ENCODE measurements around the gene ATF5. TPM values are rescaled to one million over a fixed set of nuclear protein-coding genes. Genes with fewer than 3 reads are reported as not detected.
"Not testable (repeated sequence)": the region's sequence is repeated elsewhere in the genome, so short reads cannot be mapped to it uniquely, and the experiment has no call there.

The ATF5 gene
- total RNA-seq, 2 donors from 2014 or later = 7.4 to 12.0 TPM

DNA sequence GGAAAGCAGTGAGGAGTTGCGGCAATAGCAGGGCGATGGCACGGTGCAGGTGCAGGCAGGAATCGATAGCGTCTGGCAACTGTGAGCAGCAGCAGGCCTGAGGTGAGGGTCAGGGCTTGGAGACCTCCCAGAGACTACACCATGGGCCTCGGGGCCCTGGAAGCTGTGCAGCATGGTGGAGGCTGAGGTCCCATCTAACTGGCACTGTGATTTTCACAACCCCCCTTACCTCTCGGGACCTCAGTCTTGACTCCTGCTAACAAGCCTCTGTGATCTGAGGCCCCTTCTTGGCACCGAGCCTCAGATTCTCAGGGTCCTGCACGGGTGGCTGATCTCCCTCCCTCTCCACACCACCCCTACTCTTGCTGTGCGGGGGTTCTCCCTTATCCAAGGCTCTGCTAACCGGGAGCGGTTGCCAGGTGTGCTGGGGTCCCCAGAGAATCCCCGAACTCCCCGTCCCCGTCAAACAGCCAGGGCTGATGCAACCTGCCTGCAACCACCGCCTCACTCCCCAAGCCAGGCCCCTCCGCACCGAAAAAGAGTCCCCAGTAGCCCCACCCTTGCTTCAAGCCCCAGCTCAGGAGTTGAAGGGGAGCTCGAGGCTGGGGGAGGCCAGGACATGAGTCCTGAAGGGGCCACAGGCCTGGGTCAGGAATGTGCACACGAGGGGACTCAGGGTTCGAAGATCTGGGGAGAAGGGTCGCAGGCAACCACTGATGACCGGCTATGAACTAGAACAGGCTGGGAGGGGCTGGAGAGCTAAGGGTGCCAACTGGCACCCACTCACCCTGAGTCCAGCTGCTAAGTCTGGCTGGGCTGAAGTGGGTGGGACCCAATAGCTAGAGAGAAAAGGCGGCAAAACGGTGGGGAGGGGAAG lies 4.8 kb upstream of the ATF5 start:
- Mint-ChIP-seq H3K27me3 (ENCODE audit: insufficient read depth) (no peaks in the 10 kb centered on the region), H3K4me3 (no peak overlapping the region), H3K4me1 (peaks cover 22% of the 10 kb centered on the region), H3K36me3 (ENCODE audit: low read depth) (peaks cover 66% of the 10 kb centered on the region), H3K27ac (no peak overlapping the region), H3K9me3 (no peaks in the 10 kb centered on the region)
- Histone ChIP-seq H3K27ac (ENCODE audit: low read depth, low read length) (no peak overlapping the region), H3K36me3 (ENCODE audit: control insufficient read depth, insufficient read depth, low read length) (peaks cover 67% of the 10 kb centered on the region), H3K4me1 (ENCODE audit: control insufficient read depth, insufficient read depth, low read length) (peaks cover 7% of the 10 kb centered on the region), H3K9me3 (ENCODE audit: control insufficient read depth, low read length) (no peaks in the 10 kb centered on the region), H3K9ac (ENCODE audit: extremely low read depth, low read length, poor library complexity, severe bottlenecking) (no peak overlapping the region), H3K4me3 (ENCODE audit: low read length) (no peak overlapping the region), H3K27me3 (ENCODE audit: control insufficient read depth, insufficient read depth, low read length, poor library complexity, severe bottlenecking) (no peaks in the 10 kb centered on the region)
- DNase-seq = peak; percentile 43
- whole genome bisulfite sequencing, 2 experiments (ENCODE audit: insufficient coverage in 1 of 2, insufficient read length in 1 of 2) = 92 to 95% methylated on average over 19 to 25 of the region's 25 CpGs
- TF ChIP-seq, protein P1, sequence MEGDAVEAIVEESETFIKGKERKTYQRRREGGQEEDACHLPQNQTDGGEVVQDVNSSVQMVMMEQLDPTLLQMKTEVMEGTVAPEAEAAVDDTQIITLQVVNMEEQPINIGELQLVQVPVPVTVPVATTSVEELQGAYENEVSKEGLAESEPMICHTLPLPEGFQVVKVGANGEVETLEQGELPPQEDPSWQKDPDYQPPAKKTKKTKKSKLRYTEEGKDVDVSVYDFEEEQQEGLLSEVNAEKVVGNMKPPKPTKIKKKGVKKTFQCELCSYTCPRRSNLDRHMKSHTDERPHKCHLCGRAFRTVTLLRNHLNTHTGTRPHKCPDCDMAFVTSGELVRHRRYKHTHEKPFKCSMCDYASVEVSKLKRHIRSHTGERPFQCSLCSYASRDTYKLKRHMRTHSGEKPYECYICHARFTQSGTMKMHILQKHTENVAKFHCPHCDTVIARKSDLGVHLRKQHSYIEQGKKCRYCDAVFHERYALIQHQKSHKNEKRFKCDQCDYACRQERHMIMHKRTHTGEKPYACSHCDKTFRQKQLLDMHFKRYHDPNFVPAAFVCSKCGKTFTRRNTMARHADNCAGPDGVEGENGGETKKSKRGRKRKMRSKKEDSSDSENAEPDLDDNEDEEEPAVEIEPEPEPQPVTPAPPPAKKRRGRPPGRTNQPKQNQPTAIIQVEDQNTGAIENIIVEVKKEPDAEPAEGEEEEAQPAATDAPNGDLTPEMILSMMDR (conservative IDR thresholded peaks at IDR 0.05) = no peak

DNA sequence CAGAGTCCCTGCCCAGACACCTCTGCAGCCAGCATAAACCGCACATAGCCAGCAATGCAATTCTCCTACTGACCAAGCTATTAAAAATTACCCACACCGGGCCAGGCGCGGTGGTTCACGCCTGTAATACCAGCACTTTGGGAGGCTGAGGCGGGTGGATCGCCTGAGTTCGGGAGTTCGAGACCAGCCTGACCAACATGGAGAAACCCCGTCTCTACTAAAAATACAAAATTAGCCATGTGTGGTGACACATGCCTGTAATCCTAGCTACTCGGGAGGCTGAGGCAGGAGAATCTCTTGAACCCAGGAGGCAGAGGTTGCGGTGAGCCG lies 4.2 kb upstream of the ATF5 start:
- WGBS, 2 experiments (ENCODE audit: insufficient coverage in 1 of 2, insufficient read length in 1 of 2) = 93 to 97% methylated on average over 3 to 13 of the region's 13 CpGs
- H3K27me3 ChIP-seq (ENCODE audit: control insufficient read depth, insufficient read depth, low read length, poor library complexity, severe bottlenecking); H3K9ac ChIP-seq (ENCODE audit: extremely low read depth, low read length, poor library complexity, severe bottlenecking); H3K4me3 Mint-ChIP-seq; H3K27me3 Mint-ChIP-seq (ENCODE audit: insufficient read depth); H3K27ac ChIP-seq (ENCODE audit: low read depth, low read length); DNase-seq; H3K4me3 ChIP-seq (ENCODE audit: low read length); H3K4me1 ChIP-seq (ENCODE audit: control insufficient read depth, insufficient read depth, low read length); H3K9me3 ChIP-seq (ENCODE audit: control insufficient read depth, low read length); H3K9me3 Mint-ChIP-seq; H3K27ac Mint-ChIP-seq: not testable (repeated sequence)
- peaks cover 62% of the 10 kb centered on the region for H3K36me3 Mint-ChIP-seq (ENCODE audit: low read depth)
- peaks cover 63% of the 10 kb centered on the region for H3K36me3 ChIP-seq (ENCODE audit: control insufficient read depth, insufficient read depth, low read length)
- H3K4me1 Mint-ChIP-seq = peaks cover 20% of the 10 kb centered on the region

DNA sequence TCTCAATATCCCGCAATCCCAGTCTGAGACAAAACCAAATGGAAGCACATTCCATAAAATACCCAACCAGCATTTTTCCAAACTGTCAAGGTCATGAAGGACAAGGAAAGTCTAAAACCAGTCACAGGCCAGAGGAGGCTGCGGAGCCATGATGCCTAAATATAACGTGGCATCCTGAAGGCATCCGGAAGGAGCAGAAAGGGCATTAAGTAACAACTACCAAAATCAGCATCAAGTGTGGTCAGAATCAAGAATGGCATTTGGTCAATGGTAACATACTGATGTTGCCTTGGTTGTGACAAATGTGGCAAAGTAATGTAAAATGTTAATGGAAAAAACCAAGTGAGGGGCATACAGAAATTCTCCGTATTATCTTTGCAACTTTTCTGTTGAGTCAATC lies 3.5 kb upstream of the ATF5 start:
- TF ChIP-seq, protein P1 (conservative IDR thresholded peaks at IDR 0.05) = no peak
- H3K27me3 ChIP-seq (ENCODE audit: control insufficient read depth, insufficient read depth, low read length, poor library complexity, severe bottlenecking) = no peaks in the 10 kb centered on the region
- peaks cover 7% of the 10 kb centered on the region for H3K4me1 ChIP-seq (ENCODE audit: control insufficient read depth, insufficient read depth, low read length)
- H3K27ac ChIP-seq (ENCODE audit: low read depth, low read length) = no peak overlapping the region
- Mint-ChIP-seq H3K27ac (no peak overlapping the region), H3K27me3 (ENCODE audit: insufficient read depth) (no peaks in the 10 kb centered on the region), H3K4me3 (no peak overlapping the region), H3K36me3 (ENCODE audit: low read depth) (peaks cover 67% of the 10 kb centered on the region), H3K9me3 (no peaks in the 10 kb centered on the region), H3K4me1 (peaks cover 20% of the 10 kb centered on the region)
- no peak for DNase-seq
- WGBS, 2 experiments (ENCODE audit: insufficient coverage in 1 of 2, insufficient read length in 1 of 2) = 95 to 100% methylated on average over 2 to 5 of the region's 5 CpGs
- H3K9me3 ChIP-seq (ENCODE audit: control insufficient read depth, low read length) = no peaks in the 10 kb centered on the region
- H3K4me3 ChIP-seq (ENCODE audit: low read length) = no peak overlapping the region
- H3K36me3 ChIP-seq (ENCODE audit: control insufficient read depth, insufficient read depth, low read length) = peaks cover 62% of the 10 kb centered on the region
- no peak overlapping the region for H3K9ac ChIP-seq (ENCODE audit: extremely low read depth, low read length, poor library complexity, severe bottlenecking)

All from endodermal cell (in vitro differentiated cells).